Amniotic epithelial cell (primary cell): Measurements from ENCODE around the gene GNG7.

ENCODE experiments used
- DNase-seq: peaks from one replicate; pipeline ENCODE4 v3.0.0-alpha.2; 2010; ENCODE audit warnings: low read depth

GNG7 gene

GRCh38 chr19:2462635-2463421 is 239.7 kb downstream of the GNG7 start:
- peak; percentile 99 for DNase-seq

- peak; percentile 43 for DNase-seq
Measured at GRCh38 chr19:2461751-2462634, 240.5 kb downstream of the GNG7 start.
